HG02870 (cell line): ENCODE results near the gene SLC22A2.

Experiments used
- ATAC-seq: cut with Tn5 transposase; IDR thresholded peaks from one replicate; pipeline ENCODE4 v1.9.1; 2021; ENCODE audit warnings: mild to moderate bottlenecking, moderate library complexity; ENCODE audit not compliant: unreplicated experiment

Gene SLC22A2

GRCh38 chr6:160218810-160219209, 39.8 kb downstream of the SLC22A2 start:
- ATAC-seq = no peak

- ATAC-seq = no peak
Observed at GRCh38 chr6:160217863-160218262, 40.8 kb downstream of the SLC22A2 start.

GRCh38 chr6:160217073-160217472, 41.5 kb downstream of the SLC22A2 start:
- ATAC-seq = no peak

GRCh38 chr6:160215232-160215631, 43.4 kb downstream of the SLC22A2 start:
- ATAC-seq = no peak

GRCh38 chr6:160207618-160208017, 51.0 kb downstream of the SLC22A2 start:
- no peak for ATAC-seq

GRCh38 chr6:160204710-160205109, 53.9 kb downstream of the SLC22A2 start:
- ATAC-seq = no peak

GRCh38 chr6:160203953-160204352, 54.7 kb downstream of the SLC22A2 start:
- ATAC-seq = no peak

- ATAC-seq = no peak
Observed at GRCh38 chr6:160203522-160203921, 55.1 kb downstream of the SLC22A2 start.

- no peak for ATAC-seq
Observed at GRCh38 chr6:160203076-160203475, 55.5 kb downstream of the SLC22A2 start.

- ATAC-seq = no peak
Observed at GRCh38 chr6:160202411-160202810, 56.2 kb downstream of the SLC22A2 start.

- no peak for ATAC-seq
Observed at GRCh38 chr6:160201061-160201460, 57.6 kb downstream of the SLC22A2 start.

GRCh38 chr6:160198606-160199211, 59.9 kb downstream of the SLC22A2 start:
- ATAC-seq = no peak

GRCh38 chr6:160197662-160198061, 61.0 kb downstream of the SLC22A2 start:
- ATAC-seq = no peak

GRCh38 chr6:160194808-160195207, 63.8 kb downstream of the SLC22A2 start:
- no peak for ATAC-seq

- no peak for ATAC-seq
Observed at GRCh38 chr6:160192840-160193239, 65.8 kb downstream of the SLC22A2 start.

- ATAC-seq = no peak
Observed at GRCh38 chr6:160190973-160191372, 67.6 kb downstream of the SLC22A2 start.

GRCh38 chr6:160190081-160190480, 68.5 kb downstream of the SLC22A2 start:
- ATAC-seq = no peak

- no peak for ATAC-seq
Observed at GRCh38 chr6:160188773-160189172, 69.8 kb downstream of the SLC22A2 start.

GRCh38 chr6:160180706-160181105, 77.9 kb downstream of the SLC22A2 start:
- ATAC-seq = no peak

GRCh38 chr6:160178271-160178670, 80.3 kb downstream of the SLC22A2 start:
- no peak for ATAC-seq

- ATAC-seq = no peak
Observed at GRCh38 chr6:160177220-160177619, 81.4 kb downstream of the SLC22A2 start.

GRCh38 chr6:160174681-160175080, 83.9 kb downstream of the SLC22A2 start:
- no peak for ATAC-seq

GRCh38 chr6:160173806-160174527, 84.7 kb downstream of the SLC22A2 start:
- no peak for ATAC-seq
